Measurements from ENCODE around the gene CRK.
A peak's percentile ranks its signal among the peaks of the same experiment; 100 is the strongest.

CRK gene

GRCh38 chr17:1455797-1456599, at the start of gene CRK:
CRK (minus strand) TSS chr17:1456232; CDS start chr17:1456117, 115 bp downstream.
- DNase-seq: peak; percentile 96 to 99 (median 97)

DNA sequence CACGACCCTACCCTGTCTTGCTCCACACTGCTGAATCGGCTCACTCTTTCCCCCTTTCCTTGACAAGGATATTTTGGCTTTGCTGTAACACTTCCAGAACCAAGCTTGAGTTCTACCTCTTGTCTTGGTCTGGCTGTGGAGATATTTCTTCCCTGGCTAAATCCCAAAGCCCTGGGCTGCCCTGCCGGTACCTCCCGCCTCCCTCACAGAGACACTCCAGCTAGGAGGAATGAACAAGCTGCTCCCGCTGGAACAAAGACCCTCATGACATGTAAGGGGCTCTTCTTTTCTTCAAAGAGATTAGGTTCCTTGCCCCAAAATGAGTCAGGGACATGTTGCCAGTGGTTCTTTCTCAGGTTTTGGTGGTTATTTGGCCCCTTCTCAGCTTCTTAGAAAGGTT, 49.6 kb upstream of the CRK start:
- DNase-seq: no peak

DNA sequence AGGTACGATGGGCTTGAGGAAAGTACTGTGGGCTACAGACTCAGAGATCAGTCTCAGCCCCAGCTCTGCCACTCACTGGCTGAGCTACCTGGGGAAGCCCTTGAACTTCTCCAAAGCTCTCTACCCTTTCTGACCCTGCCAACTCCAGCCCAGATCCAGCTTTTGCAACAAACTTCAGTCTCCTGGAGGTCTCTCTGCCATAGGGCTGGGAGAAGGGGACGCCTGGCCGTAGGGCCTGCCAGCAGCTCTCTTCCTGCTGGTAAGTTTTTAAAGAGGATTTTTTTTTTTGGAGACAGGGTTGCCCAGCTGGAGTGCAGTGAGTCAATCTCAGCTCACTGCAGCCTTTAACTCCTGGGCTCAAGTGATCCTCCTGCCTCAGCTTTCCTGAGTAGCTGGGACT, 48.8 kb upstream of the CRK start:
- DNase-seq: no peak

DNA sequence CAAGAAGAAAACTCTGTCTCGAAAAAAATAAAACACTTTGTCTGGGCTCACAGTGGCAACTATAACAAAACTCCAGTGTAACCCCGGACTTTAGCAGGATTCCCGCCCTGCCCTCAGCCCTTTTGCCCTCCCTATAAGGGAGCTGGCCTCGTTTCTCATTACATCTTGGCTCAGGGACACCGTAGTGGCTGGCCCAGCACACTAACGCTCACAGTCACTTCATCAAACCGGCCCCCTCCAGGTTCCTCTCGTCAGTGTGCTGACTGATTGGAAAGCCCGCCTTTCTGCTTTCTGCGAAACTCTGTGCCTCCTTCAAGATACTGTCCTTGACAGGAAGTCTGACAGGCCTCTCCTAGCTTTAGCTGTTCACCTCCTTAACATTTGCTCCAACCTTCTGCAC, 47.7 kb upstream of the CRK start:
- no peak for DNase-seq

DNA sequence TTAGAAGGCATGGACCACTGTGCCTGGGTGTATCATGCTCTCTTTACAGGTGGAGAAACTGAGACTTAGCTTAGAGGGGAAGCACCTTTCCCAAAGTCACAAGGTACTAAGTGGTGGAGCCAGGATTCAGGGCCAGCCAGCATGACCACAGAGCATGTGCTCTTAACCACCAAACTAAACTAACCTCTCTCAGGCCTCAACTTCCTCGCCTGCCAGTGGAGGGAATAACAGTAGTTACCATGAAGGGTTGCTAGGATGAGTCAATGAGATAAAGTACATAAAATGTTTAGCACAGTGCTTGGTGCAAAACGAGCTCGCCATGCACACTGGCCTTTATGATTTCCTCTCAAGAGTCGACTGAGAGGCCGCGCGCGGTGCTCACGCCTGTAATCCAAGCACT, 42.8 kb upstream of the CRK start:
- DNase-seq: no peak

GRCh38 chr17:1498233-1498632, 42.2 kb upstream of the CRK start:
- no peak for DNase-seq

DNA sequence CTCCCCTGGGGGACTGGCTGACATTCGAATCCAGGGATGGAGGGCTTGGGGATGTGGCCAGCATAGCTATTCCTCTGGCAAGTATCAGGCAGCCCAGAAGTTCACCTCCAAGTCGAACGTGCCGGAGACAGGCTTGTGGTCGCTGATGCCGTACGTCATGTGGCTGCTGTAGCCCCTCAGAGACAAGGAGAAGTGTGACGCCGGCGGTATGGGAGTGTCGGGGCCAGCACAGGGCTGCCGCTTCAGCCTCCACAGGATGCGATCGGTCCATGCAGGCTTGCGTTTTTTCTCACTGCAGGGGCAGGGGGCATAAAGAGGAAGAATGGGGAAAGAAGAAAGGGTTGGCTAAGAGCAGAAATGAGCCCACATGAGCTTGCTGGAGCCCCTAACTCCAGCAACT, 41.8 kb upstream of the CRK start:
- DNase-seq: no peak

DNA sequence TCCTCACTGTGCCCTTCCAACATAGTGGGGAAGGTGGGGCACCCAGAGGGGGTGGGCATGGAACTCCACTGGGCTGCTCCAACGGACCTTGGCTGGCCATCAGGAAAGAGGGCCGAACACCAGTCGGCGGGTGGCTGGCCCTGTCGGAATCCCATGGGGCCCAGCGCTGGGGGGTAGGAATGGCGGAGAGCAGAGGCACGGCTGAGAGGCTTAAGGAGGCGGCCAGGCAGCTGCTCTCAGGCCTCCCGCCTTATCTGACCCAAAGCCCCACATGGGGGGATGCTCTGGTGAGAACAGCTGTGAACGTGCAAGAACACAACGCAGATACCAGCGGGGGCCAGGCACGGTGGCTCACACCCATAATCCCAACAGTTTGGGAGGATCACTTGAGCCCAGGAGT, 40.8 kb upstream of the CRK start:
- DNase-seq: no peak

- no peak for DNase-seq
These were observed 39.4 kb upstream of the CRK start for GRCh38 chr17:1495265-1495989.

GRCh38 chr17:1494736-1495253, 38.8 kb upstream of the CRK start:
- DNase-seq: no peak

- DNase-seq: no peak
These were observed 38.2 kb upstream of the CRK start for GRCh38 chr17:1494203-1494602.

DNA sequence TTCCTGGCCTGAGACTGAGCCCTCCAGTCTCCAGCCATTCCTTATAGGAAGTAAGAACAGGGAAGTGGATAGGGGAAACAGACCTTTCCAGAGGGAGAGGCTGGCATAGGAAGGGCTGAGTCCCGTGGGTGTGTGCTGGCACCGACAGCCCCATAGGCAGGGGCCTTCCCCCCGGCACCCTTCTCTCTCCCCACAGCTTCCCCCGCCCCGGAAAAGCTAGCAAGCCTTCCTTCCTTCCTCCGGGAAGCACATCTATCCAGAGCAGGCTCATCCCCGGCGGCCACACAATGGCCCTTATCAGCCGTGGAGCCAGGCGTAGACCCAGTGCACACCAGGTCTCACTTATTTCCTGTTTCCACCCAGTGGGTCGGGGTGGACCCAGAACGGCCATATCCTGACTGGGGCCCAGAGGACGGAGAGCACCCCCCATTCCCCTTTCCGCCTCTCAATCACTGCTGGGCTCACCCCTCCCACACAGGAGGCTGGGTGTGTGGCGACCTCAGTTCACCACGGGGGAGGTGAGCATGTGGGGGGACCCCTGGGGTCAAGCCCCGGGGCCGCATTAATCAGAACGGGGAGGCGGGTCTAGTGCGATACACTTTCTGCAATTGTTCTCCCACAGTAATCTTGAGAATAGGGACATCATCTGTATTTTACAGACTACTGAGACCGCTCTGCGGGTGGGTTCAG, 37.4 kb upstream of the CRK start:
- no peak for DNase-seq

- DNase-seq: peak in 2 of 6 experiments; percentile 16 to 25
These were observed 36.5 kb upstream of the CRK start, which contains the start of gene MYO1C for GRCh38 chr17:1492249-1493206. MYO1C (minus strand) TSS chr17:1492686; CDS start chr17:1492487, 199 bp downstream.

DNA sequence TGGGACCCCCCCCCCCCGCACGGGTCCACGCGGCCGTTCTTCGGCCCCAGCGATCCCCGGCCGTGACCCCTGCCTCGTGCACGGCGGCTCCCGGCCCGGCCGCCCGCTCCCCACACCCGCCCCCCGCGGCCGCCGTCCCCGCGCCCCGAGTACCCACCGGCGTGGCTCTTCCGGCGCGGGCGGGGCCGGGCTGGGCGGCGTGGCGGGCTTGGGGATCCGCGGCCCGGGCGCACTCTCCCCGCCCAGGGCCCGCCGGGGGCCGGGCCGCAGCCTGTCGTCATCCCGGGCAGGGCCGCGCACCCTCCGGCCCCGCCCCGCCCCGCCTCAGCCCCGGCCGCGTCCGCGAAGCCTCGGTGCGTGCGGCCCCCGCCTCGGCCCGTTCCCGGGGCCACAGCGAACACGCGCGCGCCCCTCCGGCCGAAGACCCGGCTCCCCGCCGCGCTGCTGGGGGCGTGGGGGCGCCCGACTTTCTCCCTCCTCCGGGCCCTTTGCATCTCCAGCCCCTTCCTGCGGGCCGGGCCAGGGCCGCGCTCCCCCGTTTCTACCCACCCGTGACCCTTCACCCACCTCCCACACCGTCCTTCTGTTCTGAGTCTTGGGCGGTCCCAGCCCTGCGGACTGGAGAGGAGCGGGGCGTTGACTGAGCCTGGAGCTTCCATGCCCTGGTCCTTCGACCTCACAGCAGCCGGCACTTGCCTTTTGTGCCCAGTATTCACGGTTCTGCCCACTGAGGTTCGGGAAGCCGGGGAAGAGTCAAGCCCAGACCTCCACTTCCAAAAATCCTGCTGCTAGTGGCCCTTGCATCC, 35.6 kb upstream of the CRK start:
- peak in 2 of 6 experiments; percentile 23 to 25 for DNase-seq

- peak; percentile 18 to 51 (median 37) for DNase-seq
These were observed 34.8 kb upstream of the CRK start for GRCh38 chr17:1490643-1491442.

GRCh38 chr17:1488826-1489270, 32.8 kb upstream of the CRK start:
- DNase-seq: peak in 1 of 6 experiments; percentile 25

DNA sequence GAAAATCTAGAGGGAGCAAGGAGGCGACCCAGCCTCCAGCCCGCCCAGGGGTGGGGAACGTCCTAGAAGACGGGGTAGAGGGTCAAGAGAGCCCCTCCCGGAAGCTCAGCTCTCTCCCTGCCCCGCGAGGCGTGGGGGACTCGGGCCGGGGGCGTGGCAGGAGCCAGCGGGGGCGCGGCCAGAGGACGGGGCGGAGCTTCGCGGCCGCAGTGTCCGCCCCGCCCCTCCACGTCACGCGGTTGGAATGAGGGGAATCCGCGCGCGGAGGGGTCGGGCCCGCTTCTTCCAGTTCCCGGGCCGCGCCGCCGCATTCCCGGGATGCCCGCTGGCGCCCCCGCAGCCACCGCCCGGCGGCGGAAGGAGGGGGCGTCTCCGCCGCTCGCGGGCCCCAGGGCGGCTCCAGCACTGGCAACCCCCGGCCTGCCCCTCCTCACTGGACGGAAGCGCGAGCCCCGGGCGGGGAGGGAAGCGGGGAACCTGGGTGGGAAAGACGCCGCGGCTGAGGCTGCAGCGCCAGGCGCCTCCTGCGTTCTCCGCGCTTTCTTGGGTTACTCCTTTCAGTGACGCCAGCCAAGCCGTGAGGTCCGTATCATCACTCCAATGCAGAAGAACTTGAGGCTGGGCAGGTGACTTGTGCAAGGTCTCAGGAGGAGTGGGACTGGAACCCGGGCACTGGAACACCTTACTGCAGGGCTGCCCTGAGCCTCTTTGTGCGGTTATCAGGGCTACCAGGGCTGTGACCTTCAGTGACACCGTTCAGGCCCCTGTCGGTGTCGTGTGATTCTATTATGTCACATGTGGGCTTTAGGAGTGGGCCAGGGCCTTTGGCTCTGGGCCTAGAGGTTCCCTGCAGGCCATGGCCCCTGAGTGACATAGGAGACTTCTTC, 32.1 kb upstream of the CRK start:
- DNase-seq: peak; percentile 33 to 74 (median 61)

DNA sequence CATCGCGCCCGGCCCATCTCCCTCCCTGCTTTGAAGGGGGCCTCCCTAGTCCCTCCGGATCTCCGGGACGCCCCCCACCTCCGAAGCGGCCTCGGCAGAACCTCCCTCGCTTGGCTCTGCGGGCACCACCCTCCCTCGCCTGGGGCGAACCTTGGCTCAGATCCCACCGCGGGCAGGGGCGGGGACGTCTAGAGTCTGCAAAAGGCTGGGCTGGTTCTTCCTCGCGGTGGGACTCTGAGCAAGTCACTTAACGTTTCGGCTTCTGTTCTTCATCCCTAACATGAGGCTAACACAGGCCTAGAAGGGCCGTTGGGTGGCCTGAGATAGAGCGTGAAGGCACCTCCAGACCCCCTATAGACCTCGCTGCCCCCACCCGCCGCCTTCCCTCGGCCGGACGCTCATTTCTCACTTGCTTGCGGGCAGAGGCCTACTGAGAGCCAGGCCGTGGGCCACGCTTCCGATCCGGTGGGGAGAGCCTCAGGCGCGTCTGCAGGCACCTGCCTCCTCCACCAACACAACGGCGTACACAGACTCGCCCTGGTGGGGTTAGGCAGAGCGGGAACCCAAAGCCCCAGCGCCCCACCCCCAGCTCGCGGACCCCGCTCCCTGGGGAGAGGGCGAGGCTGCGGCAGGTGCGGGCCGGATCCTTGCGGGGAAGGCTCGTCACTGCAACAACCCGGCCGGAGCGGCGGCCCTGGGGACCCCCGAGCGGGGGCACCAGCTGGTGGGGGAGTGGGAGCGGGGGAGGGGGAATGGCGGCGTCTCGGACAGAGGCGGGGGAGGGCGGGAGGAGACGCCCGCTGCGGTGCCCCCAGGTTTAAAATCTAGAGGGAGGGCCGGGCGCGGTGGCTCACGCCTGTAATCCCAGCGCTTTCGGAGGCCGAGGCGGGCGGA, 31.0 kb upstream of the CRK start:
- peak; percentile 52 to 73 (median 64) for DNase-seq

Data from stimulated activated naive CD4-positive, alpha-beta T cell (primary cell).